ENCODE measurements around the gene TMEM132C. TPM values are rescaled to one million over a fixed set of nuclear protein-coding genes. Genes with fewer than 3 reads are reported as not detected.

TMEM132C gene
- total and polyA plus RNA-seq, 2 donors (not counting 3 experiments of a cell fraction or from before 2014, with no cell fraction given), result not detected

- no peaks in the 10 kb centered on the region for H3K4me1 ChIP-seq (ENCODE audit: control insufficient read depth, extremely low read depth, insufficient read depth, low read length)
- TF ChIP-seq POLR2AphosphoS5 (IDR thresholded peaks at IDR 0.05; ENCODE audit: insufficient read depth, low read depth, low read length), result no peak
- TF ChIP-seq POLR2A (IDR thresholded peaks at IDR 0.05; ENCODE audit: low read depth, low read length), result no peak
- no peak for TF ChIP-seq MAX (IDR thresholded peaks at IDR 0.05; ENCODE audit: insufficient read depth, insufficient read length)
- no peak for TF ChIP-seq GATA2 (IDR thresholded peaks at IDR 0.05; ENCODE audit: insufficient read depth, insufficient read length, low read depth, low read length)
- TF ChIP-seq JUN (IDR thresholded peaks at IDR 0.05; ENCODE audit: borderline replicate concordance, insufficient read depth, insufficient read length, low read depth), result no peak
- TF ChIP-seq CTCF (IDR thresholded peaks at IDR 0.05; ENCODE audit: extremely low read depth in 1 of 2, insufficient read depth in 1 of 2, low read depth in 1 of 2, low read length in 2 of 2), result no peak
- no peak for TF ChIP-seq FOS (IDR thresholded peaks at IDR 0.05; ENCODE audit: borderline replicate concordance, insufficient read depth, low read length)
- TF ChIP-seq EZH2 (IDR thresholded peaks at IDR 0.05; ENCODE audit: borderline replicate concordance, low read depth, low read length, severe bottlenecking), result no peak
- TF ChIP-seq MYC (IDR thresholded peaks at IDR 0.05; ENCODE audit: low read depth, low read length), result no peak
- peaks cover 6% of the 10 kb centered on the region for H3K9me3 ChIP-seq (replicated peaks; ENCODE audit: control insufficient read depth, insufficient read depth, low read length)
- intact Hi-C loops (cut with micrococcal nuclease), result no loop called here
- no peak overlapping the region for H3K27ac ChIP-seq (ENCODE audit: insufficient read depth, low read depth, low read length)
- H4K20me1 ChIP-seq (replicated peaks; ENCODE audit: control insufficient read depth, extremely low read depth, insufficient read depth, low read length), result no peaks in the 10 kb centered on the region
- ChIA-PET POLR2A (no interaction called here), CTCF (no interaction called here)
- dilution Hi-C loops (cut with MboI; ENCODE audit: extremely low pct_ligation_motif_present, low sequenced_read_pairs), result no loop called here
- H3K9me1 ChIP-seq (replicated peaks; ENCODE audit: control insufficient read depth, extremely low read depth, insufficient read depth, low read length), result no peaks in the 10 kb centered on the region
- FAIRE-seq (no peak), DNase-seq (ENCODE audit: low read depth, low spot score) (no peak)
- BruUV-seq (replicated peaks), result no TSS peak
- no peak overlapping the region for H3K9ac ChIP-seq (replicated peaks; ENCODE audit: extremely low read depth, insufficient read depth, low read length)
- no peak overlapping the region for H2AFZ ChIP-seq (ENCODE audit: low read depth, low read length)
- no peaks in the 10 kb centered on the region for H3K27me3 ChIP-seq (ENCODE audit: control insufficient read depth in 2 of 2, insufficient read depth in 2 of 2, low read length in 2 of 2)
- no peak overlapping the region for H3K4me3 ChIP-seq (replicated peaks in 1 of 3; ENCODE audit: insufficient read depth in 1 of 3, low read depth in 1 of 3, low read length in 3 of 3)
- H3K79me2 ChIP-seq (ENCODE audit: control insufficient read depth, insufficient read depth, low read length), result no peaks in the 10 kb centered on the region
- H3K36me3 ChIP-seq (ENCODE audit: control insufficient read depth in 2 of 2, extremely low read depth in 1 of 2, insufficient read depth in 2 of 2, low read length in 2 of 2), result no peaks in the 10 kb centered on the region
- H3K4me2 ChIP-seq (ENCODE audit: insufficient read depth, low read length), result no peak overlapping the region
Observed at GRCh38 chr12:128695697-128696096, 428.7 kb downstream of the TMEM132C start.

Data from endothelial cell of umbilical vein (primary cell).